NAMALWA (cell line): ENCODE measurements around the gene ZNF296.

Experiments used
- DNase-seq: peaks from one replicate; pipeline ENCODE4 v3.0.0-alpha.2; 2015; ENCODE audit warnings: low spot score

Gene ZNF296

GRCh38 chr19:45079911-45080370 is 3.7 kb upstream of the ZNF296 start:
- no peak for DNase-seq

GRCh38 chr19:45079063-45079910 is 3.0 kb upstream of the ZNF296 start, which contains the start of gene GEMIN7:
Gene GEMIN7, plus strand, starts transcription at chr19:45079260. Its CDS starts 10,855 bp downstream, at chr19:45090115.
- peak; percentile 87 for DNase-seq

GRCh38 chr19:45078390-45079062 is 2.2 kb upstream of the ZNF296 start:
- no peak for DNase-seq

GRCh38 chr19:45076851-45077730 is 813 bp upstream of the ZNF296 start:
- DNase-seq: peak; percentile 25

- DNase-seq: peak; percentile 92
These were observed 813 bp downstream of the ZNF296 start for GRCh38 chr19:45075301-45076028.

GRCh38 chr19:45074744-45075300 is 1.5 kb downstream of the ZNF296 start:
- DNase-seq: no peak

GRCh38 chr19:45071969-45072790 is 4.1 kb downstream of the ZNF296 start:
- DNase-seq: no peak

GRCh38 chr19:45071545-45071938 is 4.7 kb downstream of the ZNF296 start:
- no peak for DNase-seq

- DNase-seq: no peak
These were observed 5.3 kb downstream of the ZNF296 start for GRCh38 chr19:45070861-45071544.

- no peak for DNase-seq
These were observed 6.1 kb downstream of the ZNF296 start for GRCh38 chr19:45070214-45070613.

GRCh38 chr19:45069056-45069455 is 7.2 kb downstream of the ZNF296 start:
- DNase-seq: peak; percentile 30

GRCh38 chr19:45068041-45068440 is 8.2 kb downstream of the ZNF296 start:
- DNase-seq: no peak

GRCh38 chr19:45066921-45067661 is 9.2 kb downstream of the ZNF296 start:
- DNase-seq: no peak

GRCh38 chr19:45063851-45064801 is 12.2 kb downstream of the ZNF296 start:
- no peak for DNase-seq

- no peak for DNase-seq
These were observed 14.3 kb downstream of the ZNF296 start for GRCh38 chr19:45061965-45062364.

GRCh38 chr19:45059258-45059965 is 16.9 kb downstream of the ZNF296 start:
- DNase-seq: peak; percentile 94

- DNase-seq: no peak
These were observed 17.6 kb downstream of the ZNF296 start for GRCh38 chr19:45058622-45059159.
